PFSK-1 (cell line): ENCODE measurements around the gene RETREG2.

Source experiments
- FOXP2 ChIP-seq: optimal IDR thresholded peaks from 2 replicates; pipeline ENCODE3; 2011; ENCODE audit warnings: borderline replicate concordance, control low read depth, inconsistent platforms; ENCODE audit not compliant: insufficient read depth; ENCODE audit errors: extremely low read length, extremely low read depth
- POLR2AphosphoS5 ChIP-seq: IDR thresholded peaks from 2 replicates; pipeline ENCODE4 v1.6.1; 2012; ENCODE audit warnings: low read depth, mild to moderate bottlenecking, control low read depth, low read length, moderate library complexity
- SIN3A ChIP-seq: IDR thresholded peaks from 2 replicates; pipeline ENCODE4 v1.6.1; 2012; ENCODE audit warnings: mild to moderate bottlenecking, low read length, moderate library complexity, borderline replicate concordance; ENCODE audit not compliant: insufficient read depth
- TAF1 ChIP-seq: IDR thresholded peaks from 2 replicates; pipeline ENCODE4 v1.6.1; 2012; ENCODE audit warnings: low read length, control low read depth, borderline replicate concordance; ENCODE audit not compliant: insufficient read depth
- TF ChIP-seq, protein P1 (sequence below), 2 experiments: IDR thresholded peaks; 2 replicates each; pipeline versions ENCODE4 v1.6.1 to v1.8.0; 2011 to 2012; ENCODE audit warnings: low read depth in 2 of 2, low read length in 2 of 2, control low read depth in 1 of 2, inconsistent platforms in 1 of 2, mild to moderate bottlenecking in 1 of 2, moderate library complexity in 1 of 2; ENCODE audit not compliant: insufficient read depth in 1 of 2

Gene RETREG2

DNA sequence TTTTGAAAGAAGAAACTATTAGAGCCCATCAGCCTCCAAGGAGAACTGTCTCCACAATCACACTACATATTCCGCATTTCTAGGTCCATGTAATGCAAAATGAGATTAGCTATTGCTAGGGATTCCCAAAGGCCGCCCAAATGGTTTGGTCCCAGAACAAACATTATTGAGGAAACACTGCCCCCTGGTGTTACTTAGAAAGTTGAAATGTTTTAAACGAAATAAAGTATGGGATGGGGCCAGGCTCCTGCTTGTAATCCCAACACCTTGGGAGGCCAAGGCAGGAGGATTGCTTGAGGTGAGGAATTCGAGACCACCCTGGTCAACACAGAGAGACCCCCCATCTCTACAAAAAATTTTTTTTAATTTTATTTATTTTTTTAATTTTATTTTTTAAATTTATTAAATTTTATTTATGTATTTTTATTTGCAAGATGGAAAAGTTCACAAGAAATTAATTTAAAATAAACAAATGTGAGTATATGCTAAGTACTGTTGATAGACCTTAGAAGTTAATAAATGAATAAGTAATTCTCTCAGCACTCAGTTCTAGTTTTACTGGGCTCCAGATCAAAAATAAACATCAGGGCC lies 22.9 kb upstream of the RETREG2 start:
- no peak for TF ChIP-seq FOXP2
- TF ChIP-seq, protein P1, sequence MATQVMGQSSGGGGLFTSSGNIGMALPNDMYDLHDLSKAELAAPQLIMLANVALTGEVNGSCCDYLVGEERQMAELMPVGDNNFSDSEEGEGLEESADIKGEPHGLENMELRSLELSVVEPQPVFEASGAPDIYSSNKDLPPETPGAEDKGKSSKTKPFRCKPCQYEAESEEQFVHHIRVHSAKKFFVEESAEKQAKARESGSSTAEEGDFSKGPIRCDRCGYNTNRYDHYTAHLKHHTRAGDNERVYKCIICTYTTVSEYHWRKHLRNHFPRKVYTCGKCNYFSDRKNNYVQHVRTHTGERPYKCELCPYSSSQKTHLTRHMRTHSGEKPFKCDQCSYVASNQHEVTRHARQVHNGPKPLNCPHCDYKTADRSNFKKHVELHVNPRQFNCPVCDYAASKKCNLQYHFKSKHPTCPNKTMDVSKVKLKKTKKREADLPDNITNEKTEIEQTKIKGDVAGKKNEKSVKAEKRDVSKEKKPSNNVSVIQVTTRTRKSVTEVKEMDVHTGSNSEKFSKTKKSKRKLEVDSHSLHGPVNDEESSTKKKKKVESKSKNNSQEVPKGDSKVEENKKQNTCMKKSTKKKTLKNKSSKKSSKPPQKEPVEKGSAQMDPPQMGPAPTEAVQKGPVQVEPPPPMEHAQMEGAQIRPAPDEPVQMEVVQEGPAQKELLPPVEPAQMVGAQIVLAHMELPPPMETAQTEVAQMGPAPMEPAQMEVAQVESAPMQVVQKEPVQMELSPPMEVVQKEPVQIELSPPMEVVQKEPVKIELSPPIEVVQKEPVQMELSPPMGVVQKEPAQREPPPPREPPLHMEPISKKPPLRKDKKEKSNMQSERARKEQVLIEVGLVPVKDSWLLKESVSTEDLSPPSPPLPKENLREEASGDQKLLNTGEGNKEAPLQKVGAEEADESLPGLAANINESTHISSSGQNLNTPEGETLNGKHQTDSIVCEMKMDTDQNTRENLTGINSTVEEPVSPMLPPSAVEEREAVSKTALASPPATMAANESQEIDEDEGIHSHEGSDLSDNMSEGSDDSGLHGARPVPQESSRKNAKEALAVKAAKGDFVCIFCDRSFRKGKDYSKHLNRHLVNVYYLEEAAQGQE (IDR thresholded peaks at IDR 0.05; ENCODE audit: insufficient read depth in 1 of 2, low read depth in 2 of 2, low read length in 2 of 2), result no peak
- no peak for TF ChIP-seq TAF1
- TF ChIP-seq SIN3A, result no peak
- TF ChIP-seq POLR2AphosphoS5, result no peak

DNA sequence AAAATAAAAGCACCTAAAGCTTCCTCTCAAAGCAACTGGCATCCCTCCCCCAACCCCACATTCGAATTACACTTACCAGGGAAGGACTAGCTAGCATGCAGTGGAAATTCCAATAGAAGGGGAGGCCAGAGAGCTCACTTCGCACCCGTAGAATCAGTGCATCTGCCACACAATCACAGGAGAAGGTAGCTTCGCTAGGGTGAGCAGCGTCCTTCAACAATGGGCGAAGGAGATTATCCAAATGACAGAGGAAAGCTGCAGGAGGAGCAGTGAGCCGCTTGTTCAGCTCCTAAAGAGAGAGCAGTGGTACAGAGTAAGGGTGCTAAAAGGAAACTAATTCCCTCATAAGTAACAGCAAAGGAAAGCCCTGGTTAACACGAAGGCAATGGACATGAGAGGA lies 20.7 kb upstream of the RETREG2 start:
- no peak for TF ChIP-seq FOXP2
- TF ChIP-seq SIN3A, result no peak
- TF ChIP-seq, protein P1 (IDR thresholded peaks at IDR 0.05; ENCODE audit: insufficient read depth in 1 of 2, low read depth in 2 of 2, low read length in 2 of 2), result no peak
- no peak for TF ChIP-seq POLR2AphosphoS5
- TF ChIP-seq TAF1, result no peak

DNA sequence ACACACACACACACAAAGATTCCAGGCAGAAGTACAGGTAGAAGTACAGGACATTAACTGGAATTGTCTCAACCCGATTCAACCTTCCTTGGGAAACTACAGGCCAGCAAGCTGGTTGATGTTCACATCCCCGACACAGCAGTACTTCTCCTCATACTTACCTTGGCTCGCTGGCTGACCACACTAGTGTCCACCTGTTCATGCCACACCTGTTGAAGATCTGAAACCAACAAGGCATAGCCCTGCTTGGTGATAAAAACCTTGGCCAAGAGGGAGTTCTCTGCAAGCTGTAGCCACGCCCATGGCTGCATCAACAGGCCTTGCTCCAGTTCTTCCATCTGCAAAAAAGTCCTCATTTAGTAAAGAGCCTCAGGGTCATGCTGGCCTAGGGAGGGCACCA lies 20.1 kb upstream of the RETREG2 start:
- TF ChIP-seq POLR2AphosphoS5 (no peak), FOXP2 (no peak), TAF1 (no peak), SIN3A (no peak)
- TF ChIP-seq, protein P1 (IDR thresholded peaks at IDR 0.05; ENCODE audit: insufficient read depth in 1 of 2, low read depth in 2 of 2, low read length in 2 of 2), result no peak

DNA sequence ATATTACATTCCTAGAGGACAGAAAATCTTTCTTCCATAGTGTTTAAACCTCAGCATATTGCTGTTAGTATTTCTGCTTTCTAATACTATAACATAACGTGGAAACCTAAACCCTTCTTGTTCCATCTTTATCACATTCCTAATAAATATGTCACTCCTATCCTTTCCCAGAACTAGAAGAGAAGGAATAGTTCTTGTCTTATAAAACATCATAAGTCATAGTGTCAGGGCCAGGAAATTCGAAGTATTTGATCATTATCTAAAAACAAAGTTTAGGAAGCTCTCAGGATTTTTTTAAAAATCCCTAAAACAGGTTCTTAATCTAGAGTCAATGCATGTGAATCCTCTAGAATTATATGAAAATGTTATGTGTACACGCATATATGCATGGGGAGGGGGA lies 19.5 kb upstream of the RETREG2 start:
- TF ChIP-seq POLR2AphosphoS5 (no peak), FOXP2 (no peak), TAF1 (no peak), SIN3A (no peak)
- TF ChIP-seq, protein P1 (IDR thresholded peaks at IDR 0.05; ENCODE audit: insufficient read depth in 1 of 2, low read depth in 2 of 2, low read length in 2 of 2), result no peak

DNA sequence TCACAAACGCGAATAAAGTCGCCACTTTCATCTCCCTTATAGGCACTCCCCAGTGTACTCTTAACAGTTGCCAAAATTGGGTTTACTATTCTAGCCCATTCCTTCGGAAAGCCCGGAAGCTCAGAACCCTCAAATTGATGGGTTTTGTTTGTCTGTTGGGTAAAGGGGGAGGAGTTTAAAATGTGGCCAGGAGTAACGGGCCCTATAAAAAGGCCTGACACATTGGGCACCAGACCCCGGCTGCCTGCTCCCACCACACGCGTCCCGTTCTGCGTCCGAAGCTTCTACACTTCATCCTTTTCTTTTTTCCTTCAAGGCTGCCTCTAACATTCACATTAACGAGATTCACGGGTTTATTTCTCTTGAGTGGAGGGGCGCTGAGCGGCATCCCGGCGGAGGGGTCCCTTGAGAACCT lies 18.3 kb upstream of the RETREG2 start:
- TF ChIP-seq TAF1 (no peak), FOXP2 (no peak), SIN3A (no peak), POLR2AphosphoS5 (no peak; the same call in 1 of the 2 replicates)
- TF ChIP-seq, protein P1 (IDR thresholded peaks at IDR 0.05; ENCODE audit: insufficient read depth in 1 of 2, low read depth in 2 of 2, low read length in 2 of 2), result no peak
